T-helper 1 cell (primary cell): ENCODE measurements around the gene ANKRD45.
"Not testable (repeated sequence)": the region's sequence is repeated elsewhere in the genome, so short reads cannot be mapped to it uniquely, and the experiment has no call there.

ENCODE experiments used
- DNase-seq, 5 donors: peaks; one replicate each; pipeline ENCODE4 v3.0.0-alpha.2; 2012 to 2020

Gene ANKRD45

DNA sequence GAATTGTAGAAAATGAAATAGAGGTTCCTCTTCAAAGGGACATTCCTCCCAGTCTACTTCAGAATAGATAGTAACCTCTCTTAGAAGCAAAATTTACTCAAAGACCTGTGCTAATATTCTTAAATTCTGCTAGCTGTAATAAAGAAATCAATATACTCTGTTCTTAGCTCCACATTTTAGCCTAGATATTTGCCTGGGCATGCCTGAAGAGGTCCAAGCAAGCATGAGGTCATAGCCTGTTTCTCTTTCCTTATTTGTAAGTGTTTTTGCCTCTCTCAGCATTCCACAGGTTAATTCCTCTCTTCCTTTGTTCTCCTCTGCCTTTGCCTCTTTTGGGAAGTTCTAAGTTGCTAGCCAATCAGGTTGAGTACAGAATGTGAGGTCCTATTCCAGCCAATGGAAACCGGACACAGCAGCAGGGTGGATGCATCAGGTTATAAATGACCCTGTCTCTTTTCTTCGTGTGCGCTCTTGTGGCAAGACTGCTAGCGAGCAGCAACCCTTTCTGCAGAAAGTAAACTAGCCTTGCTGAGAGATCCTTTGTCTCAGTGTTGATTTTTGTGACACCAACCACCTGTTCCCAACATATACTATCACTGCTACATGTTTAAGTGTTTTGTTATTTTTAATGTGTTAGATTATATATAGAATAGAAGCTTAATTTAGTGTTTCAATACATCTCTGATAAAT is 27.1 kb downstream of the ANKRD45 start:
- DNase-seq, result not testable (repeated sequence)

DNA sequence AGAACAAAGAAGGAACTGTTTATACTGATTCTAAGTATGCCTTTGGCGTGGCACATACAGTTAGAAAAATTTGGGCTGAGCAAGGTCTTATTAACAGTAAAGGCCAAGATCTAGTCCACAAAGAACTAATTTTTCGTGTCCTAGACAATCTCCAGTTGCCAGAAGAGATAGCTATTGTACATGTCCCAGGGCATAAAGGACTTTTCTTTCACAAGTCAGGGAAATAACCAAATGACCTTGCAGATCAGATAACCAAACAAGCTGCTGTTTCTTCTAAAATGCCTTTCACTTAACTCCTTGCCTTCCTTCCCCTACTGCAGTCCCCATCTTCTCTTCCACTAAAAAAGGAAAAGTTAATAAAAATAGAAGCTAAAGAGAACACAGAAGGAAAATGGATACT is 30.5 kb downstream of the ANKRD45 start:
- no peak for DNase-seq

DNA sequence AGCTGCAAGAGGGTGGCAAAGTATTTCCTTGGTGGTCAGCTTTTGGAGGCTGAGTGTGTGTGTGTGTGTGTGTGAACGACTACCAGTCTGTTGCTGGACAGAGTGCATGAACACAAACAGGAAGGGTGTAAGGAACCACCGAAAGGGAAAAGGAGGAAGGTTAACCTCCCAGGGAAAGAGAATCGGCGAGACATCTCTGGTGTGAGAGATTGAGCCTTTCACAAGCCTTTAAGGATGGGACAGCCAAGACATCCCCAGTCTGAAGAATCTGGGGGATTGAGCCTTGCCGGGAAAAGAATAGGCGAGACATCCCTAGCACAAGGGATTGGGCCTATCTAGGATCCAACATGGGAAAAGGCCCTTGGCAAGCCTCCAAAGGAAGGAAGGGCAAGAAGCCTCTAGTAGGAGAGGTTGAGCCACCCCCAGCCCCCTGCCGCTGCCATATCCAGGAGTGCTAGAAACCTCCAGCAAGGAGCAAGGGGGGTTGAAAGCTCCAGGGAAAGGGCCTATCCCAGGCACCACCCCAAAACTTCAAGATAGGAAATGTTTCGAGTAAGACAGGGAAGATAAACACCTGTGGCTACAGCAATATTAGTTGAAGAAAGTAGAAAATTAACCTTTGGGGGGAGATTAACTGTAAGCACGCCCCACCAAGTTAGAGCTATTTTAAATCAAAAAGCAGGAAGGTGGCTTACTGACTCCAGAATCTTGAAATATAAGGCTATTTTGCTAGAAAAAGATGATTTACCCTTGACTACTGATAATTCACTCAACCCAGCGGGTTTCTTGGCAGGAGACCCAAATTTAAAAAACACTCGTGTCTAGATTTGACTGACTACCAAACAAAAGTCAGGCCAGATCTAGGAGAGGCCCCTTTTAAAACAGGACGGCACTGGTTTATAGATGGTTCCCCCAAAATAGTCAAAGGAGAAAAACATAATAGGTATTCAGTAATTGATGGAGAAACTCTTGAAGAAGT is 31.3 kb downstream of the ANKRD45 start:
- no peak for DNase-seq

DNA sequence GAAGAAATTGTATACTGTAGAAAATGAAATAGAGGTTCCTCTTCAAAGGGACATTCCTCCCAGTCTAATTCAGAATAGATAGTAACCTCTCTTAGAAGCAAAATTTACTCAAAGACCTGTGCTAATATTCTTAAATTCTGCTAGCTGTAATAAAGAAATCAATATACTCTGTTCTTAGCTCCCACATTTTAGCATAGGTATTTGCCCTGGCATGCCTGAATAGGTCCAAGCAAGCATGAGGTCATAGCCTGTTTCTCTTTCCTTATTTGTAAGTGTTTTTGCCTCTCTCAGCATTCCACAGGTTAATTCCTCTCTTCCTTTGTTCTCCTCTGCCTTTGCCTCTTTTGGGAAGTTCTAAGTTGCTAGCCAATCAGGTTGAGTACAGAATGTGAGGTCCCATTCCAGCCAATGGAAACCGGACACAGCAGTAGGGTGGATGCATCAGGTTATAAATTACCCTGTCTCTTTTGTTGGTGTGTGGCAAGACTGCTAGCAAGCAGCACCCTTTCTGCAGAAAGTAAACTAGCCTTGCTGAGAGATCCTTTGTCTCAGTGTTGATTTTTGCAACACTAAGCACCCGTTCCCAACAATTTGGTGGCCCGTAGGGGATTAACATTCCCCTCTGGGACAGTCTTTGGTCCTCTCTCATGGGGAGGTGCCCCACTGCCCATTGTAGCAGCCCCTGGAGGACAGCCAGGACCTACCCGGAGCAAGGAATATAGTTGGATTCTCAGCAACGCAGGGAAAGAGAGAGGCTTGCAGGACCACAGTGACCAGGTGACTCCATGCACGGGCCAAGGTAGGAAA is 32.2 kb downstream of the ANKRD45 start:
- DNase-seq, result not testable (repeated sequence)

DNA sequence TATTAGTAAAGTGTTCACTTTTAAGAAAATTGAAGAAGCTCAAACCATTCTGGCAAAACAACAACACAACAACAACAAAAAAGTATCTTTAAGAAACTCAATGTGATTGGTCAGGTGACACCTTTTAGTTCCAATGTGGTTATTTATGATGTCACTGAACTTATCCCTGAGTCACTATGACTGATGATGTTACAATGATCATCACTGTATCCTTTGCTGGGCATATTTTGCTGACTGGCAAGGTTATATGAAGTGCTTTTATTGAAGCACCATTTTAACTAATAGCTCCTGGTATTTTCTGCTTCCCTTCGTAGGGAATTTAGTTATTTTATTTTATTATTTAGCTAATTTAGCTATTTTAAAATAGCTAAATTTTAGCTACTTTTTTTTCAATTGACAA is 34.5 kb downstream of the ANKRD45 start, which contains the start of gene TEX50:
TEX50 (plus strand) TSS at position 223 of the 400 bp plus-strand sequence. CDS start 184 bp downstream, outside the sequence.
- no peak for DNase-seq

DNA sequence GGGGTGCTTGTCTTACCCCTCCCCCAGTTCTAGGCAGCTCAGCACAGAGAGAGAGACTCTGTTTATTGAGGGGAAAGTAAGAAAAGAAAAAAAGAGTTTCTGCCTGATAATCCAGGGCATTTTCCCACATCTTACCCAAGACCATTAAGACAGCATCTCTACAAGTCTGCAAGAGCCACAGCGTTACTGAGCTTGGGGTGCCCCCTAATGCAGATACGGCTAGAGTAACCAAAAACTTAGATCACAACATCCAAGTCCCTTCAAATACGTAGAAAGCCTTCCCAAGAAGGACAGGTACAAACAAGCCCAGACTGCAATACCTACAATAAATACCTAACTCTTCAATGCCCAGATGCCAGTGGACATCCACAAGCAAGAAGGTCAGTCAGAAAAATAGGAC is 40.8 kb downstream of the ANKRD45 start:
- no peak for DNase-seq

DNA sequence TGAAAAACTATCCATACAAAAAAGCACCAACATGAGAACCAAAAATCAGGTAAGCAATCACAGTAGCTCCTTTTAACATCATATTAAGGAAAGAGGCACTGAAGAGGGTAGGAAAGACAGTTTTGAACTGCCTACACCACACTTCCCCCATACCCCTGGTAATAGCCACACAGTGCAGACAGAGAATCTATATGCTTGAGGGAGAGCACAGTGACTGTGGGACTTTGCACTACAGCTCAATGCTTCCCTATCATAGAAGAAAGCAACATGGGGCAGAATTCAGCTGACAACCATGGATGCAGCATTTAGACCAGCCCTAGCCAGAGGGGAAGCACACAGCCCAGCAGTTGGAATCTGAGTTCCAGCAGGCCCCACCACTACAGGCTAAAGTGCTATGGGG is 42.4 kb downstream of the ANKRD45 start:
- no peak for DNase-seq

DNA sequence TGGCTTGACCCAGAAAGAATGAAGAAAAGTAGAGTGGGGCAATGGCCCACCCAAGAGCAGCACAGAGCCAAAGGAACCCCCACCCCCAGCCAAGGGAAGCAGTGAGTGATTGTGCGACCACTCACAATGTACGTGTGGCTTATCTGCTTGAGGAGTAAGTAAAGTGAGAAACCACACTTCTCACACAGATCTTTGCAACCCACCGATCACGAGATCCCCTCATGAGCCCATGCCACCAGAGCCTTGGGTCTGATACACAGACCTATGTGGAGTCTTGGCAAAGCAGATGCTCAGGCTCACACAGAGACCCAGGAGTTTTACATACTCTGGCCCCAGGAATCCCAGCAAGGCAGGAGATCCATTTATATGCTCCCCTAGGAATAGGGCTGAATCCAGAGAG is 52.8 kb downstream of the ANKRD45 start:
- no peak for DNase-seq

DNA sequence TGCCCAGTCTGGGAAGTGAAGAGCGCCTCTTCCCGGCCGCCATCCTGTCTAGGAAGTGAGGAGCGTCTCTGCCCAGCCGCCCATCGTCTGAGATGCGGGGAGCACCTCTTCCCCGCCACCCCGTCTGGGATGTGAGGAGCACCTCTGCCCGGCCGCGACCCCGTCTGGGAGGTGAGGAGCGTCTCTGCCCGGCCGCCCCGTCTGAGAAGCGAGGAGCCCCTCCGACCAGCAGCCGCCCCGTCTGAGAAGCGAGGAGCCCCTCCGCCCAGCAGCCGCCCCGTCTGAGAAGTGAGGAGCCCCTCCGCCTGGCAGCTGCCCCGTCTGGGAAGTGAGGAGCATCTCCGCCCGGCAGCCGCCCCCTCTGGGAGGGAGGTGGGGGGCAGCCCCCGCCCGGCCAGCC is 56.6 kb downstream of the ANKRD45 start:
- not testable (repeated sequence) for DNase-seq

DNA sequence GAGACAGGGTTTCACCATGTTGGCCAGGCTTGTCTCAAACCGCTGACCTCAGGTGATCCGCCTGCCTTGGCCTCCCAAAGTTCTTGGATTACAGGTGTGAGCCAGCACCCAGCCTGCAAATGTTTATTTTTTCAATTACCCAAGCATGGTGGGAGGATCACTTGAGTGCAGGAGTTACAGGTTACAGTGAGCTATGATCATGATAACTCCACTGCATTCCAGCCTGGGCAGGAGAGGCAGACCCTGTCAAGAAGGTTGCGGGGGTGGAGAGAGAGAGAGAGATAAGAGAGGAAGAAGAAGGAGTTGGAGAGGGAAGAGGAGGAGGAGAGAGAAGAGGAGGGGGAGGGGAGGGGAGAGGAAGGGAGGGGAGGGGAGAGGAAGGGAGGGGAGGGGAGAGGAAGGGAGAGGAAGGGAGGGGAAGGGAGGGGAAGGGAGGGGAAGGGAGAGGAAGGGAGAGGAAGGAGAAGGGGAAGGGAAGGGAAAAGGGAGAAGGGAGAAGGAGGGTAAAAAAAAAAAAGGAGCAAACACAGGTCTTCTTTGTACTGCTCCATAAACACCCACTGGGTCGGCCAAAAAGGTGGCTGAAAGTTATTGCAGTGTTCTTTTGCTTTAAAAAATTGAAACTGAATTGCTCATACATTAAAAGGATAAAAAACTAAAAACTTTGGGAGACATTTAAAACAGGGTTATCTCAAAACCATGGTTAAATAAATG is 61.0 kb downstream of the ANKRD45 start:
- DNase-seq, result no peak

DNA sequence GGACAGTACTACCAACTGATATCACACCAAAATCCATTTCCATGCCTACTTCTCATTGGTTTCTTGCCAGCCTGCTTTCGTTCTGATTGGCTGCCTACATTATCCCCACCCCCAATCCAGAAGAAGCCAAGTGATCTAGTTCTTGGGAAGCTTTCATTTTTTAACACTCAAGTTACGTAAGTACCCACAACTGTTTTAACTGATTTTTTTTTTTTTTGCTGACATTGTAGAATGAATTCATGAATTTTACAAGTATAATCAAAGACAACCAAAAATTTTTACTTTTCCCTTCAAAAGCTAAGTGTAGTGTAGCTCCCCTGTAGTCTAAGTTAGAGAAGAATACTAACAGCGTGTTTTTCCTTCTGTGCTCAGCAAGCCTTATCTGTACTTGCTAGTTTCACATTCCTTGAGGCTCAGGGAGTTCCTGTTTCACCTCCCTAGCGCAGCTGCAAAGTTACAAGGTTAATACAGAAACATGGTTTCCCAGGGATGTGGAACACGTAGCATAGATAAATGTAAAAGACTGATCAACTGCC is 66.5 kb downstream of the ANKRD45 start, which contains the start of gene SLC9C2:
SLC9C2 (minus strand) TSS at position 17 of the 536 bp plus-strand sequence. CDS start 1,296 bp downstream, outside the sequence.
- no peak for DNase-seq

DNA sequence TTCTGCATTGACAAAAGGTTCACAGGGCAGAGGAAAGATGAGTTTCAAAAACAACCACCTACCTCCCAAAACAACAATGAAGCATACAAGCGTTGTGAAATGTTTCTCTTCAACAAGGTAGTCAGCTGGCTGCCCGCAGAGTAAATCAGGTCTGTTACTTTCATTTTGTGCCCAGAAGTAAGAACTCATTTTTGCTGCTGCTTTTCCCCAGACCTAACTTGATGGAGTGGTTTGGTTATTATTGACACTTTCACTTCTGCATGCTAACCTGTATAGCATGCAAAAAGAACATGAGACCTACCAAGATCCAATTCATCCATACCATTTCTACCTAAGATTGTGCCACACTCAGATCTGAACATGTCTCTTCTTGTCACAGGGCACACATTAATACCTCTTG is 68.1 kb downstream of the ANKRD45 start:
- DNase-seq, result no peak

DNA sequence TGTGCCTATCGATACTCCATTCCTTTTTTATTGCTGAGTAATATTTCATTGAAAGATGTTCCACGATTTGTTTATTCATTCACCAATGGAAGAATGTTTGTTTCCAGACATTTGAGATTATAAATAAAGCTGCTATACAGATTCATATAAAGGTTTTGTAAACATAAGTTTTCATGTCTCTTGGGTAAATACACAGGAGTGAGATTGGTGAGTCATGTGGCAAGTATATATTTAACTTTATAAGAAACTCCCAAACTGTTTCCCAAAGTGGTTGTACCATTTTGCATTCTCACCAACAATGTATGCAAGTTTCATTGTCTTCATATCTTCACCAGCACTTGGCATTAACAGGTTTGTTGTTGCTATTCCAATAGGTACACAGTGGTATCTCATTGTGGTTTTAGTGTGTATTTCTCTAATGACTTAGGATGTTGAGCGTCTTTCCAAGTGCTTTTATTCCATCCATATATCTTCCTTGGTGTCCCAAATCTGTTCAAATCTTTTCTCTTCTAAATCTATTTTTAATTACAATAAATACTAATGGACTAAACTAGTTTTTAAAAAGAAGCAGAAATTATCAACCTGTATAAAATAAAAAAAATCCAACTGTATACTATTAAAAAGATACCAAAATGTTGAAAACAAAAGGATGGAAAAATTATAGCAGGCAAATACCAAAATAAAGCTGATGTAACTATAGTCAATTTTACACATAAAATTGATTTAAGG is 73.4 kb downstream of the ANKRD45 start:
- no peak for DNase-seq

DNA sequence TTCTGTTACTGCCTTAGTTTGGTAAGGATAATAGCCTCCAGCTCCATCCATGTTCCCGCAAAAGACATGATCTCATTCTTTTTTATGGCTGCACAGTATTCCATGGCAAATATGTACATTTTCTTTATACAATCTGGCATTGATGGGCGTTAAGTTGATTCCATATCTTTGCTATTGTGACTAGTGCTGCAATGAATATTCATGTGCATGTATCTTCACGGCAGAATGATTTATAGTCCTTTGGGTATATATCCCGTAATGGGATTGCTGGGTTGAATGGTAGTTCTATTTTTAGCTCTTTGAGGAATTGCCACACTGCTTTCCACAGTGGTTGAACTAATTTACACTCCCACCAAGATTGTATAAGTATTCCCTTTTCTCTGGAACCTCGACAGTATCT is 78.5 kb downstream of the ANKRD45 start:
- not testable (repeated sequence) for DNase-seq

DNA sequence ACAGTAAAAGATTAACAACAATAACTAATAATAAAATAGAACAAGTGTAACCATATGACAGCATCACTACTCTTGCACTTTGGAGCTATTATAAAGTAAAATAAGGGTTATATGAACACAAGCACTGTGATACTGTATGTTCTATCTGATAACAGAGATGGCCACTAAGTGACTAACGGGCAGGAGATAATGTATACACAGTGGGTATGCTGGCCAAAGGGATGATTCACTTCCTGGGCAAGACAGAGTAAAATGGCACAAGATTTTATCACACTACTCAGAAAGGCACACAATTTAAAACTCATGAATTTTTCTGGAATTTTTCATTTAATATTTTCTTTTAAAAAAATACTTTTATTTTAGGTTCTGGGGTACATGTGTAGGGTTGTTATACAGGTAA is 79.1 kb downstream of the ANKRD45 start:
- no peak for DNase-seq

DNA sequence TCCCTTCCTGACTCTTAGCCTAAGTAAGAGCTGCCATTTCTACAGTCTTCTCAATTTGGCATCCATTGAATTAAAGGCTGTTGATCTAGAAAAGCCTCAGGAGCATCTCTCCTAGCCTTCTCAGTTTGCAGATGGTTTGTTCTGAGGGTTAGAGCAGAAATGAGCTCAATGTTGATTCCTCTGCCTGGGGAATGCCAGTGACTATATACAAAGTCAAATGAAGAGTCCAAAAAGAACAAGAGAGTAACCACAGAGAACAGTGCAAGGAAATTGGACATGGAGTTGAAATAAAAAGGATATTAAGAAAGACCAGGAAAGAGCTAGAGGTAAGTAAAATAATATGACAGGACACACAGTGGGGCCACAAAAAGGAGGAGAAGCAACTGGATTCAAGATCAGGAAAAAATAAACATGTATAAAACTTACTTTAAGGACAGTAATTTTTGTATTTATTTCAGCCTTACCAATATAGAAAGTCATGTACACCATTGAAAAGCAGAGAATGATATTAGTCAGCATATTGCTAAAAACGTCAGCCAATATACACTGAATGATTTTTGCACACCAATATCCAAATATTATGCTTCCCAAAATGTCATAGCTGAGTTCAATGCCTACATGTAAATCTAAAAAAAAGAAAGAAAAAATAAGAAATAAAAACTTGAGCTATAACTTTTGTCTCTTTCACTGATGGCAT is 88.1 kb downstream of the ANKRD45 start:
- peak in 1 of 5 donors; percentile 20 for DNase-seq

DNA sequence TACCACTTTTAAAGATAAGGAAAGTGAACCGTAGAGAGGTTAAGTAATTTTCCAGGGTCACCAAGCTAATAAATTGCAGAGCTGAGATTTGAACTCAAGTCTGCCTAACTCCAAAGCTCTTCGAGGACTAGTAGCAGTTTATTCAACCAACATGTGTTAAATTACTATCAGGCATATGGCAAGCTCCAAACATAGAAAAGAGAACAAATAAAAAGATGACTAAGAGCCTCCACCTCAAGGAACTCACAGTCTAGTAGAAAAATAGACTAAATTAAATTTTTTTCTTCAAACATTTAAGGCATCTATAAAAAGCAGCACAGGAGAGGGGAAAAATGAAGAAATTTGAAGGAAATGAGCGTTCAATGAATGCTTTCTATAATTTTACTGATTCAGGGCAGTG is 89.0 kb downstream of the ANKRD45 start:
- no peak for DNase-seq

DNA sequence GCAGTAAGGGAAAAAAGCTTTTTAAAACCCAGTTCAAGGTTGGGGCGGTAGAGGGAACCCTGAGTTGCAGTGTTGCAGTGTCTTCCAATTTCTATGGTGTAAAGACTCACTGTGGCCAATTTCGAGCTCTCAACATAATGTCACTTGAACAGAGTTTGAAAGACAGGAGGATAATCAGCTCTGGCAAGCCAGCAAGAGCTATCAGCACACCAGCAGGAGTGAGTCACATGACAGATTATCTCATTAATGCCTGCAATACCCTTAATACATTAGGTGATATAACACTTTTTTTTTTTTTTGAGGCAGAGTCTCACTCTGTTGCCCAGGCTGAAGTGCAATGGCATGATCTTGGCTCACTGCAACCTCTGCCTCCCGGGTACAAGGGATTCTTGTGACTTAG is 89.6 kb downstream of the ANKRD45 start:
- DNase-seq, result no peak

DNA sequence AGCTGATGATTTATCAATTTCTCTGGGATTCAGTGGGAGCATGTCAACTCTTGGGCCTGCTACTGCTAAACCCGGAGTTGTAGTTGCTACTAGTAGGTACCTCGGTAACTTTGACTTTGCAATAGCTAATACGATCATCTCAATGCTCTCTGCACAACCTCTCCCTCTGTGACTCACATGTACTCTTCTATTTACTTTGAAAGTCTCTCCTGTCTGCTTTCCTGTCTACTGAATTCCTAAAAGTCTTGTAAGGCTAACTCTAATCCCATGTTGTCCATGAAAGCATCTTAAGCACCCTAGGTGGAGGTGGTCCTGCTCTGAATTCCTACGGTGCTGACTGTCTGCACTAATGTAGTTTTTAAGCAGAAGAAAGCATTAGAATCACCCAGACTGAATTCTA is 96.1 kb downstream of the ANKRD45 start:
- DNase-seq, result no peak

DNA sequence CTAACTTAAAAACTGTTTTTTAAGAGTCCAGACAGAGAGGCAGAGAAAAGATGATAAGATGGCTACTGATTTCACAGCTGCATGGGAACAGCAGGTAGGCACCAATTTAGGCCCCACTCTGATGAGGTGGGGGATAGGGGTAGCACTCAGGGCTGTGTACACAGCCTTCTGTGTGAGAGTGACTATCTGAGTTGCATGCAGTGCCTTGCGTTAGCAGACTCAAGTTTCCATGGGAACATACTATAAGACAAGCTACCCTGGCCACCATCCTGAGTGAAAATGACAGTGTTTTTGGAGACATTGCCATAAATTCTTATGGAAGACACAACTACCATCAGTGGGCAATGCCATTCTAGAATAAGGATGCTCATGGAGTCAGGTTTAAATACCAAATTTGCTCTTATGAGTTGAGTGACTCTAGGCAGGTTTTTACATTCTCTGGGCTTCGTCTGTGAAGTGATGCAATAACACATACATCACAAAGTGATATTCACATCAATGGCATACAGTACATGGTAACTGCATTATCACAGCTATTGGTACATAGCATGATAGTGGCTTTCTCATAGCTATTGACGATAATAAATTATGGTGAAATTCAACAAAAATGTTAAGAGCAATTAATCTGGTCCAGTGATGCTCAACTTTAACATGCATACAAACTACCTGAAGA is 97.3 kb downstream of the ANKRD45 start:
- no peak for DNase-seq
